Progenitor cell of endocrine pancreas (in vitro differentiated cells): ENCODE data around the gene IPPK. TPM values are rescaled to one million over a fixed set of nuclear protein-coding genes. Genes with fewer than 3 reads are reported as not detected.

Experiments
- DNase-seq: peaks from one replicate; pipeline ENCODE4 v3.0.0; 2021; ENCODE audit warnings: low spot score; ENCODE audit not compliant: unreplicated experiment
- H3K27ac Mint-ChIP-seq: 2 replicates; pipeline ENCODE4 v1.8.0; 2021; ENCODE audit warnings: mild to moderate bottlenecking, moderate library complexity, mixed read lengths
- H3K27me3 Mint-ChIP-seq: 2 replicates; pipeline ENCODE4 v1.8.0; 2021; ENCODE audit warnings: mixed read lengths
- H3K36me3 Mint-ChIP-seq: 2 replicates; pipeline ENCODE4 v1.8.0; 2022; ENCODE audit warnings: mixed read lengths; ENCODE audit not compliant: insufficient read depth
- H3K4me1 Mint-ChIP-seq: 2 replicates; pipeline ENCODE4 v1.8.0; 2021; ENCODE audit warnings: low read depth, mixed read lengths
- H3K4me3 Mint-ChIP-seq: 2 replicates; pipeline ENCODE4 v1.8.0; 2021; ENCODE audit warnings: low read depth, mild to moderate bottlenecking, moderate library complexity, mixed read lengths
- H3K9me3 Mint-ChIP-seq: 2 replicates; pipeline ENCODE4 v1.8.0; 2021; ENCODE audit warnings: low read depth, mixed read lengths
- CTCF ChIP-seq: fragments of 200-600 bp; sonication (generic); IDR thresholded peaks from one replicate; pipeline ENCODE4 v1.5.0; 2021; ENCODE audit warnings: antibody characterized with exemption, mild to moderate bottlenecking; ENCODE audit not compliant: unreplicated experiment
- total RNA-seq: library from RNA; stranded (reverse); gene quantifications from 2 replicates; pipeline ENCODE4 v1.2.1, GENCODE V29; 2021

Gene IPPK
- total RNA-seq, 1 donor from 2014 or later, result 10.2 TPM

GRCh38 chr9:92666236-92666635, 3.7 kb downstream of the IPPK start:
- Mint-ChIP-seq H3K4me1 (peaks cover 8% of the 10 kb centered on the region), H3K27me3 (no peaks in the 10 kb centered on the region), H3K36me3 (peaks cover 2% of the 10 kb centered on the region), H3K4me3 (no peak overlapping the region), H3K9me3 (no peaks in the 10 kb centered on the region), H3K27ac (no peak overlapping the region)
- DNase-seq, result no peak
- no peak for TF ChIP-seq CTCF

- Mint-ChIP-seq H3K4me1 (peaks cover 8% of the 10 kb centered on the region), H3K4me3 (no peak overlapping the region), H3K9me3 (no peaks in the 10 kb centered on the region), H3K36me3 (peaks cover 2% of the 10 kb centered on the region), H3K27me3 (no peaks in the 10 kb centered on the region), H3K27ac (no peak overlapping the region)
- TF ChIP-seq CTCF, result no peak
- DNase-seq, result no peak
Measured at GRCh38 chr9:92665836-92666235, 4.1 kb downstream of the IPPK start.

- peaks cover 7% of the 10 kb centered on the region for H3K4me1 Mint-ChIP-seq
- no peak overlapping the region for H3K4me3 Mint-ChIP-seq
Measured at GRCh38 chr9:92664394-92665152, 5.4 kb downstream of the IPPK start.

GRCh38 chr9:92663951-92664350, 6.0 kb downstream of the IPPK start:
- Mint-ChIP-seq H3K27me3 (no peaks in the 10 kb centered on the region), H3K4me1 (peaks cover 4% of the 10 kb centered on the region), H3K4me3 (no peak overlapping the region), H3K36me3 (peaks cover 2% of the 10 kb centered on the region), H3K9me3 (no peaks in the 10 kb centered on the region), H3K27ac (no peak overlapping the region)
- TF ChIP-seq CTCF, result no peak
- DNase-seq, result no peak

More at GRCh38 chr9:92664394-92665152, 5.4 kb downstream of the IPPK start:
- no peaks in the 10 kb centered on the region for H3K27me3 Mint-ChIP-seq
- no peak for DNase-seq
- H3K36me3 Mint-ChIP-seq, result peaks cover 2% of the 10 kb centered on the region
- no peaks in the 10 kb centered on the region for H3K9me3 Mint-ChIP-seq
- TF ChIP-seq CTCF, result no peak
- H3K27ac Mint-ChIP-seq, result no peak overlapping the region

- no peak overlapping the region for H3K4me3 Mint-ChIP-seq
- no peak for TF ChIP-seq CTCF
- no peak for DNase-seq
- peaks cover 2% of the 10 kb centered on the region for H3K4me1 Mint-ChIP-seq
- H3K9me3 Mint-ChIP-seq, result no peaks in the 10 kb centered on the region
- H3K36me3 Mint-ChIP-seq, result peaks cover 4% of the 10 kb centered on the region
- no peaks in the 10 kb centered on the region for H3K27me3 Mint-ChIP-seq
- no peak overlapping the region for H3K27ac Mint-ChIP-seq
Measured at GRCh38 chr9:92663126-92663525, 6.8 kb downstream of the IPPK start.
